ENCODE measurements around the gene HOXC12.

Gene HOXC12

DNA sequence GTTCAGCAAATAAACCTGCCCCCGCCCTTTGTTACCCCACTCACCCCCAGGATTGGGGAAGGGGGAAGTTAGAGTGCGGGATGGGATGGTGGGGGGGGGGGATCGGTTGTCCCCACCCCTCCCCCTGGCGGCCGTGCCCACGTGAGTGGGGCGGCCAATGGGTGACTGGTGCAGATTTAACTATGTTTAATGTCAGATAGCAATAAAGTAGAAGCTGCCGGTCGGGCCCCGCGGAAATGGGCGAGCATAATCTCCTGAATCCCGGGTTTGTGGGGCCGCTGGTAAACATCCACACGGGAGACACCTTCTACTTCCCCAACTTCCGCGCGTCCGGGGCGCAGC is at the start of gene HOXC12:
TSS of gene HOXC12 (plus strand) at position 210 of the 342 bp plus-strand sequence. CDS start at position 237, 27 bp downstream.
- DNase-seq (ENCODE audit: low spot score): no peak

DNA sequence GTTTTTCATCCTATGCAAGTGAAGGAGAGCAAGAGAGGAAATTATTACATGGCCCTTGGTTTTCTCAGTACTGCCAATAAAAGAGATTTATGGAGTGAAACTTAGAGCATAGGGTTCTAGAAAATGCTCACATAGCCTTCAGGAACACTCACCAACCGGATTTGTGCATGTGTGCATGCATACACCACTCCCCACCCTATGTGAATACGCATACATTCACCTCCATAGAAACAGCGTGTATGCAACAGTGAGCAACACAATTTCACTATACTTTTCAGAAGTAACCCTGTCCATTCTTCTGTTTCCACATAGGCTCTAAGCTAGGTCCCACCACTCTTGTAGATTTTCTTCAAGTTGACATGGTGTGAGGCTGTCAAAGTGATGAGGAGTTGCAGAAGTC is 47.6 kb upstream of the HOXC12 start:
- DNase-seq (ENCODE audit: low spot score): no peak

DNA sequence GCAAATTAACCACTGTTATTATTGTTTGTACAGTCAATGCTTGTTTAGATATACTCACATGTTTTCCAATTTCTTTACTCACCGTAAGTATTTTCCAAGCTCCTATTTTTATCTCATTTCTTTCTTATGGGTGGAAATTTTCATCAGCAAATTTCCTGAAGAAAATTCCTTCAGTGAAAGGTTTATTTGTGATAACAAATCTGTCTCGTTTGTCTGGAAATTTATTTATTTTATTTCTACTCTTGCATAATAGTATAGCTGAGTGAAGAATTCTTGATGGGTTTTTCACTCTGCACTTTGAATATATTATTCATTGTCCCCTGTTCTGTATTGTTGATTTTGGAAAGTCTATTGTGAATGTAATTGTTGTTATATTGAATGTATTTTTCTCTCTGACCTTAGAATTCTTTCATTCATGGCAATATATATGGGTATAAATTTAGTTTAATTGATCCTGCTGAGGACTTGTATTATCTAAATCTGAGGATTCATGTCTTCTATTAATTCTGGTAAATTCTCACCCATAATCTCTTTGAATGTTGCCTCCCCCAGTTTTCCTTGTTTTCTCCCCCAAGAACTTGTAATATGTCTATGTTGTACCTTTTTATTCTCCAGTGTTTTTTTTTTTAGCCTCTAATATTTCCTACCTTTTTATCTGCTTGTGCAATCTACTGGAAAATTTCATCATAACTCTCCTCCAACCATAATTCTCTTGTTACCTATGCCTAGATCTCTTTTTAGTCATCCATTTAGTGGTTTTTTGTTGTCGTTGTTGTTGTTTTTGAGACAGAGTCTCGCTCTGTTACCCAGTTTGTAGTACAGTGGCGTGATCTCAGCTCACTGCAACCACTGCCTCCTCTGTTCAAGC is 37.7 kb upstream of the HOXC12 start:
- DNase-seq (ENCODE audit: low spot score): no peak

DNA sequence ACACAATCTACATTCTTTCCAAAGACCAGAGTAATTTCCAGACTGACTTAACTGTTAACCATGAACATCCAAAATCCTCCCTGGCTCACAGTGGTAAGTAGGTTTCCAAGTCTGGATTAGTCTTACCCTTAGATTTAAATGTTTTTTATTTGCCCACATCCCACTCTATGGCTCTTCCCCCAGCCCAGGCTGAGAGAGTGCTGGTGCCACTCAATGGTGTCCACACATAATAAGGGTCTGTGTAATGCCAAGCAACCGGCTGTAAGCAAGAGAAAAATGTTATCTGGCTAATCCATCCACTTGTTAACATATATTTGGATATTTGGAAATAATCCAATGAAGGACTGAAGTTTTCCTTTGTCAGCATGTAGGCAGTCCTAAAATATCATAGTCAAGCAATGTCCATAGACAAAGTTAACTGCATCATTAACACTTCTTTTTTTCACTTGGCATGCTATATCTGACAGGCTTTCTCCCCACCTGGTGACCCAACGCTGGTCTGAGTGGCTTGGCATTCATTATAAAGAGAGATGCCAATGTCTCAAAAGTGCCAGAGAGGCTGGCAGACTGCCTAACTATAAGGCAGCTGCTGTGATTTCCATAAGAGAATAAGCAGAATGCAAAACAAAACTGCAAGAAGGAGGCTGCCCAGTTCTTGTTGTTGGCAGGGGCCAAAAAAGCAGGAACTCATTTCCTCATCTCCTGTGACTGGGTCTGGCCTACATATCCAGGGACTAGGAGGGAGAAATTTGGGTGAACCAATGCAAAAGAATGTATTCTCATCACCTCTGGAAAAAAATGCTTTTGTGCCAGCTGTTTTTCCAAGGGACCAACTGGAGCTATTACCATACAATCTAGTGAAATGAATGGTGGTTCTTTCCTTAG is 29.9 kb upstream of the HOXC12 start:
- no peak for DNase-seq (ENCODE audit: low spot score)

DNA sequence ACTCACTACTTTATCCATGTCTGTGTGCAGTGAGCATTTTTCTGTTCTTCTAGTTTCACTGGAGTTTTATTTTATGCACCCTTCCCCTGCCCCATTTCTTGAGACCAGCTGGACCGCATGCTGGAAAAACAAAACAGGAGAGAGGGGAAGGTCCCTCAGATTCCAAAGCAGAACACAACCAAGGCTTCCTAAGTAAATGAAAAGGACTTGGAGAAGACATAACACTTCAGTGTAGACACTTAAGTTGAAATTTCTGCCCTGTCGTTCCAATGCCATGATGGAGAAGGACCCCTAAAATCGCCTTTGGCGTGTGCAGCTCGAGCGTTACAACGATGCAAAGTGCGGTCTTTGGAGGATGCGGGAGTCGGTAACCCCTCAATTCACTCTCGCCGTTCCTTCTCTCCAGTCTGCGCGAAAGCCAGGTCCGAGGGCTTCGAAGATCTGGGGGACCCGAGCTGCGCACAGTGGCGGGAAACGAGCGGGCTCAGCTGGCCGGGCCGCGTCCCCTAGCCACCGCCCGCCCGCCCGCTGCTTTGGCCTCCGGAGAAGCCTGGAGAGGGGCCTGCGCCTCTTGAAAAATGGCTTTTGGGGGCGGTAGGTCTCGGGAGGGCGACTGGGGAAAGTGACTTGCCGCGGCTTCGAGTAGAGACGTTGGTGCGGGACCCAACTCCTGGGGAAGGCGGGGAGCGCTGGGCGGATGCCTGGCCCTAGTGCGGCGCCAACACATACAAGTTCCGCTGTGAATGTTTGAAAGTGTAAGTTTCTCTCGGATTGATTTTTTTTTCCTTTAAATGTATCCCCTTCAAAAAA is 27.3 kb upstream of the HOXC12 start:
- no peak for DNase-seq (ENCODE audit: low spot score)

GRCh38 chr12:53928054-53928835 is 26.5 kb upstream of the HOXC12 start:
- DNase-seq (ENCODE audit: low spot score): no peak

GRCh38 chr12:53929527-53929926 is 25.2 kb upstream of the HOXC12 start:
- no peak for DNase-seq (ENCODE audit: low spot score)

DNA sequence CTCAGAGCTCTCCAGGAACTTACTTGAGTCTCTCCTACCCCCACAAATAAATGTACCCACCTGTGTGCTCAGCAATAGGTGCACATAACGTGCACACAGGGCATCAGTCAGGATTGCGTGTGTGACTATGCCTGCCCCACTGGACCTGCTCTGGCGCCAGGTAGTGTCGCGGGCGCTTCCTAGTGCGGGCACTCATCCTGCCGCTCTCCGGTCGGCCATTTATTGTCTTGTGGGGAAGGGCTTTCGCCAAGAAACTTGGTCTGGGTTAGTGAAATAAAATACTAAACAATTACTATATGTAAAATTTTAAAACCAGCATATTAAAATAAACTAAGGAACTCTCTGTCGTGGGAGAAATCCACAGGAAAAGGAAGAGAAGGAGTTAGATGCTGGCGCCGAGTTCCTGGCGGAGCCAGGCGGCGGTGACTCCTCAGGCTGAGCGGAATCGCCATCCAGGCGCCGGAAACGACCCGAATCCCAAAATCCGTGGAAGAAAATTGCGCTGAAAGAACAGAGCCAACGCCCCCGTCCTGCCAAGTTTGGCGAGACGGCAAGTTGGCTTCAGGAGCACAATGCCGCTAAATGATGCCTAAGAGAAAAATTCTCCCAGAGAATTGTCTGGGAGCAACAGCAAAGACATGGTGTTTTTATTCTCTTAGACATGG is 24.0 kb upstream of the HOXC12 start:
- DNase-seq (ENCODE audit: low spot score): no peak

- DNase-seq (ENCODE audit: low spot score): no peak
Observed at GRCh38 chr12:53931844-53932581, 22.7 kb upstream of the HOXC12 start.

DNA sequence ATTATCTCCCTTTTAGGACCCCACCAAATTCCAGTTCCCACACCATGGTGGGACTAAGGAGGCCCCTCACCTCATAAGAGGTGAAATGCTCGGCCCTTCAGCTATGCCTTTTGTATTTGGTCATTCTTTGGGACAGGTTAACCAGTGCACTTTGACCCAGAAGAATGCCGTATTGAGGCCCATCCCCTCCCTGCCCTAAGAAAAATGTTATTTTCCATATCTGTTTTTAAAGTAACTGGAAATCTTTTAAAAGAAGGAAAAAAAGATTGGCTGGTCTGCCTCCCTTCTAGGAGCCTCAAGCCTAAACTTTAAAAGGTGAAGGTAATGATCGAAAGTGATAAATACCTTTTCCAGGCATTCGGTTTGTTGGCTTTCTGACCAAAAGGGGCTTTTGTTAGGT is 21.8 kb upstream of the HOXC12 start:
- DNase-seq (ENCODE audit: low spot score): no peak

- no peak for DNase-seq (ENCODE audit: low spot score)
Observed at GRCh38 chr12:53935383-53936341, 19.0 kb upstream of the HOXC12 start.

DNA sequence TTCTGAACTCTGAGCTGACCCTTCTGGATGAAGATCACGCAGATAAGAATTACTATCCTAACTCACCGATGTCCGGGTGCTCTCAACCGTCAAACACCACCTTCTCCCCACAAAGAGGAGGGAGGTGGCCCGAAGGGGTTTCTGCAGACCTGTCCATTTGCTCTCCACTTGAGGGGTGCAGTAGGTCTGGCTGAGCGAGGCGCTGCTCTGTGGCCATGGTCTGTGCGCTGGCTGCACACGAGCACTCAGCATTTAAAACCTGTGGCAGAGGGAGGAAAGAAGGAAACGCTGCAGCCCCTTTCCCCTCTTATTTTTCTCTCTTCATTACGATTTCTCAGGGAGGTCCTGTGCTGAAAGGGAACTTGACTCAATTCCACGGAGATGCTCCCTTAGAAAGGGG is 17.6 kb upstream of the HOXC12 start:
- no peak for DNase-seq (ENCODE audit: low spot score)

GRCh38 chr12:53937596-53938325 is 16.9 kb upstream of the HOXC12 start:
- no peak for DNase-seq (ENCODE audit: low spot score)

DNA sequence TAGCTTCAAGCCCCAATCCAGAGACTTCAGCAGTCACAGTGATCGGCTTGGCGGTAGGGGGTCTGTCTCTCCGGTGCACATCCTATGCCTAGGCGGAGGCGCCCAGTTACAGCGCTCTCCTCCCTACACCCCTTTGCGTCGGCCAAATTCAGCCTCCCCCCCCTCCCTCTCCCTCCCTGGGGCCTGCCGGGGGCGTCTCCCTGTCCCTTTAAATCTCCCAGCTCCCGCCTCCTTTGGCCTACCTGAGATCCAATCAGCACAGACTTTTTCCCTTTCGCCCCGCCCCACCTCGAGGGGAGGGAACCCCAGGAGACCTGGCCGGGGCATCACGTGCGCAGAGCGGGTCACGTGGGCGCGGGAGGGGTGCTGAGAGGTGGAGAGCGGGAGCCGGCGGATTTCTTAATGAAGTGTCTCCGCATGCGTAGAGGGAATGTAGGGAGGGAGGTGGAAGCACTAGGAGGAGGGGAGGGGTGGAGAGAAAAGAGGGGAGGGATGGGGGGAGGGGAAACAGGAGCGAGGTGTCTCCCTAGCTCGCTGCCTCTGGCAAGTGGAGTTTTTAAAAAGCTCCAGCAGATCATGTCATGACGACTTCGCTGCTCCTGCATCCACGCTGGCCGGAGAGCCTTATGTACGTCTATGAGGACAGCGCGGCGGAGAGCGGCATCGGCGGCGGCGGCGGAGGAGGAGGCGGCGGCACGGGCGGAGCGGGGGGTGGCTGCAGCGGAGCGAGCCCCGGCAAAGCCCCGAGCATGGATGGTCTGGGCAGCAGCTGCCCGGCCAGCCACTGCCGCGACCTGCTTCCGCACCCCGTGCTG is 16.2 kb upstream of the HOXC12 start, which contains the start of gene HOXC13:
TSS of gene HOXC13 (plus strand) at position 506 of the 815 bp plus-strand sequence. CDS start at position 582, 76 bp downstream.
- DNase-seq (ENCODE audit: low spot score): peak; percentile 61

- DNase-seq (ENCODE audit: low spot score): peak; percentile 61
Observed at GRCh38 chr12:53939141-53940108, 15.3 kb upstream of the HOXC12 start.

DNA sequence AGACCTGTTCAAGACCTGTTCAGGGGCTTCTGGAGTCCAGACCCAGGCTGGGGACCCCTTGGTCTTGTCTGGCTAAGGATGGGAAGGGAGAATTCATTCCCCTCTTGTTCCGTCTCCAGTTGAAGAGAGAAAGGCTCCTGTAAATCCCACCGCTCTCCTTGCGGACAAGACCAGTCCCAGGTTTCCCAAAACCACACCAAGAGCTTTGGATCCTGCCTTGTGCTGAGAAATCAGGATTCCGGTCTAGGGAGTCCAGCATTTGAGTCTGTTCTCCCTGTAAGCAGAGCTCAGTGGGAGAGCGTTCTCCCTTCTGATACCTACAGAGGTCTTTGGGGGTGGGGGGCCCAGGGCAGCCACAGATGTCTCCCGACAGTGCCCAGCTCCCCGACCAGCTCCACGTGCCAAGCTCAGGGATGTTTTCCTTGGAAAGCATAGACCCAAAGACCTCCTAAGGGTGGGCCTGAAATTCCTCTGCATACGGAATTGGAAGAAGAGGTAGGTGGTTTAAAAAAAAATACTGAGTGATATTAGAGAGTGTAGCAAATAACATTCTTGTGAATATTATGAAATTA is 14.2 kb upstream of the HOXC12 start:
- DNase-seq (ENCODE audit: low spot score): no peak
